Progenitor cell of endocrine pancreas (in vitro differentiated cells): ENCODE data around the gene CLPSL2. TPM values are rescaled to one million over a fixed set of nuclear protein-coding genes. Genes with fewer than 3 reads are reported as not detected.

ENCODE experiments used
- DNase-seq: peaks from one replicate; pipeline ENCODE4 v3.0.0; 2021; ENCODE audit warnings: low spot score; ENCODE audit not compliant: unreplicated experiment
- H3K27ac Mint-ChIP-seq: 2 replicates; pipeline ENCODE4 v1.8.0; 2021; ENCODE audit warnings: mild to moderate bottlenecking, moderate library complexity, mixed read lengths
- H3K27me3 Mint-ChIP-seq: 2 replicates; pipeline ENCODE4 v1.8.0; 2021; ENCODE audit warnings: mixed read lengths
- H3K36me3 Mint-ChIP-seq: 2 replicates; pipeline ENCODE4 v1.8.0; 2022; ENCODE audit warnings: mixed read lengths; ENCODE audit not compliant: insufficient read depth
- H3K4me1 Mint-ChIP-seq: 2 replicates; pipeline ENCODE4 v1.8.0; 2021; ENCODE audit warnings: low read depth, mixed read lengths
- H3K4me3 Mint-ChIP-seq: 2 replicates; pipeline ENCODE4 v1.8.0; 2021; ENCODE audit warnings: low read depth, mild to moderate bottlenecking, moderate library complexity, mixed read lengths
- H3K9me3 Mint-ChIP-seq: 2 replicates; pipeline ENCODE4 v1.8.0; 2021; ENCODE audit warnings: low read depth, mixed read lengths
- CTCF ChIP-seq: fragments of 200-600 bp; sonication (generic); IDR thresholded peaks from one replicate; pipeline ENCODE4 v1.5.0; 2021; ENCODE audit warnings: antibody characterized with exemption, mild to moderate bottlenecking; ENCODE audit not compliant: unreplicated experiment
- total RNA-seq: library from RNA; stranded (reverse); gene quantifications from 2 replicates; pipeline ENCODE4 v1.2.1, GENCODE V29; 2021

The CLPSL2 gene
- total RNA-seq, 1 donor from 2014 or later: not detected

- H3K27ac Mint-ChIP-seq: no peak overlapping the region
Observed at GRCh38 chr6:35788423-35788982, 12.1 kb downstream of the CLPSL2 start.

GRCh38 chr6:35790683-35791082 lies 14.3 kb downstream of the CLPSL2 start:
- H3K27ac Mint-ChIP-seq: no peak overlapping the region
- no peaks in the 10 kb centered on the region for H3K4me1 Mint-ChIP-seq
- DNase-seq: no peak
- no peak overlapping the region for H3K4me3 Mint-ChIP-seq
- peaks cover 37% of the 10 kb centered on the region for H3K27me3 Mint-ChIP-seq
- no peak for TF ChIP-seq CTCF
- no peaks in the 10 kb centered on the region for H3K36me3 Mint-ChIP-seq
- H3K9me3 Mint-ChIP-seq: no peaks in the 10 kb centered on the region

More at GRCh38 chr6:35788423-35788982, 12.1 kb downstream of the CLPSL2 start:
- Mint-ChIP-seq H3K9me3 (no peaks in the 10 kb centered on the region), H3K4me1 (peaks cover 5% of the 10 kb centered on the region), H3K27me3 (peaks cover 34% of the 10 kb centered on the region), H3K4me3 (no peak overlapping the region), H3K36me3 (no peaks in the 10 kb centered on the region)
- DNase-seq: no peak
- TF ChIP-seq CTCF: no peak

GRCh38 chr6:35794536-35795452 lies 18.4 kb downstream of the CLPSL2 start:
- Mint-ChIP-seq H3K27me3 (peaks cover 15% of the 10 kb centered on the region), H3K36me3 (no peaks in the 10 kb centered on the region), H3K9me3 (no peaks in the 10 kb centered on the region), H3K27ac (no peak overlapping the region), H3K4me3 (no peak overlapping the region), H3K4me1 (peaks cover 3% of the 10 kb centered on the region)
- no peak for TF ChIP-seq CTCF
- no peak for DNase-seq

- TF ChIP-seq CTCF: no peak
- Mint-ChIP-seq H3K4me1 (peaks cover 3% of the 10 kb centered on the region), H3K36me3 (no peaks in the 10 kb centered on the region), H3K9me3 (no peaks in the 10 kb centered on the region), H3K27me3 (peaks cover 11% of the 10 kb centered on the region), H3K4me3 (no peak overlapping the region), H3K27ac (no peak overlapping the region)
- DNase-seq: no peak
Observed at GRCh38 chr6:35795453-35796071, 19.2 kb downstream of the CLPSL2 start.

- H3K4me1 Mint-ChIP-seq: peaks cover 3% of the 10 kb centered on the region
- peaks cover 9% of the 10 kb centered on the region for H3K27me3 Mint-ChIP-seq
- H3K9me3 Mint-ChIP-seq: no peaks in the 10 kb centered on the region
- TF ChIP-seq CTCF: no peak
- H3K36me3 Mint-ChIP-seq: no peaks in the 10 kb centered on the region
- no peak overlapping the region for H3K4me3 Mint-ChIP-seq
- H3K27ac Mint-ChIP-seq: no peak overlapping the region
- DNase-seq: no peak
Observed at GRCh38 chr6:35796236-35796635, 19.8 kb downstream of the CLPSL2 start.
